K562 (cell line): ENCODE data around the gene IRAK3. TPM values are rescaled to one million over a fixed set of nuclear protein-coding genes. Genes with fewer than 3 reads are reported as not detected.
A peak's percentile ranks its signal among the peaks of the same experiment; 100 is the strongest.

ENCODE experiments used
- CAMTA2 ChIP-seq: fragments of 250-450 bp; sonication (Bioruptor Pico); conservative IDR thresholded peaks from 2 replicates; pipeline ENCODE4 v1.5.1; 2022
- FOXA3 ChIP-seq, 2 experiments: fragments of 450-650 bp in 1 of 2; sonication (generic) in 1 of 2; formaldehyde crosslinking; IDR thresholded peaks in 1 of 2; conservative IDR thresholded peaks in 1 of 2; 2 replicates each; pipeline versions ENCODE4 v1.4.0 to v1.8.0; 2020 to 2022; ENCODE audit warnings: mild to moderate bottlenecking in 2 of 2, missing genetic modification reagents in 1 of 2
- GTF2F1 ChIP-seq: IDR thresholded peaks from 2 replicates; pipeline ENCODE4 v1.6.1; 2011; ENCODE audit warnings: low read depth, low read length, improper control_type of control experiment
- HNRNPLL ChIP-seq: fragments of 200-400 bp; formaldehyde crosslinking; IDR thresholded peaks from 2 replicates; pipeline ENCODE4 v1.6.1; 2017; ENCODE audit warnings: low read length, low read depth, mild to moderate bottlenecking; ENCODE audit not compliant: poor library complexity, severe bottlenecking
- MIER1 ChIP-seq: fragments of 450-650 bp; IDR thresholded peaks from 2 replicates; pipeline ENCODE4 v1.6.1; 2016; ENCODE audit warnings: antibody characterized with exemption, mild to moderate bottlenecking, low read depth
- PHB ChIP-seq: fragments of 250-450 bp; sonication (Bioruptor Pico); IDR thresholded peaks from 2 replicates; pipeline ENCODE4 v1.5.0; 2021
- POLR2AphosphoS2 ChIP-seq: IDR thresholded peaks from 2 replicates; pipeline ENCODE4 v1.6.1; 2012; ENCODE audit warnings: low read length, improper control_type of control experiment
- TCFL5 ChIP-seq: fragments of 250-450 bp; sonication (Bioruptor Pico); conservative IDR thresholded peaks from 2 replicates; pipeline ENCODE4 v1.6.1; 2021; ENCODE audit warnings: mild to moderate bottlenecking, moderate library complexity, matching md5 sums
- TRIM28 ChIP-seq: fragments of 450-650 bp; IDR thresholded peaks from 2 replicates; pipeline ENCODE4 v1.6.1; 2017
- ZNF408 ChIP-seq: fragments of 250-450 bp; sonication (Bioruptor Pico); IDR thresholded peaks from 2 replicates; pipeline ENCODE4 v1.4.0; 2020; ENCODE audit warnings: low read depth, mild to moderate bottlenecking, moderate library complexity
- ZNF518B ChIP-seq: fragments of 250-450 bp; sonication (Bioruptor Pico); IDR thresholded peaks from 2 replicates; pipeline ENCODE4 v1.5.0; 2021; ENCODE audit warnings: mild to moderate bottlenecking, moderate library complexity
- ZNF57 ChIP-seq: fragments of 450-650 bp; formaldehyde crosslinking; IDR thresholded peaks from 2 replicates; pipeline ENCODE4 v1.4.0; 2020; ENCODE audit warnings: mild to moderate bottlenecking, moderate library complexity
- ZNF583 ChIP-seq: fragments of 250-450 bp; sonication (Bioruptor Pico); IDR thresholded peaks from 2 replicates; pipeline ENCODE4 v1.4.0; 2020
- ZZZ3 ChIP-seq: fragments of 450-650 bp; IDR thresholded peaks from 2 replicates; pipeline ENCODE4 v1.6.1; 2016; ENCODE audit warnings: antibody characterized with exemption, mild to moderate bottlenecking, moderate library complexity
- polyA plus RNA-seq, 8 experiments: library from polyadenylated mRNA; depleted of rRNA in 4 of 8; stranded (reverse) in 5 of 8; unstranded in 3 of 8; fragments of >200 nt; fragmentation: Nextera tagmentation in 2 of 8; fragmentation: Illumina TruSeq in 1 of 8; extraction: Ambion mirVana in 2 of 8; extraction: Trizol in 1 of 8; gene quantifications; 2 replicates each; pipeline versions ENCODE4 v1.2.1 to v1.2.3, GENCODE V29; 2011 to 2014; ENCODE audit warnings: inconsistent platforms in 1 of 8, missing spikeins in 1 of 8
- total RNA-seq, 7 experiments: library from RNA; depleted of rRNA in 6 of 7; stranded (reverse); fragments of >200 nt in 6 of 7; fragmentation: Illumina TruSeq in 2 of 7; extraction: Trizol in 2 of 7; gene quantifications; 2 replicates each; pipeline versions ENCODE4 v1.2.1 to v1.2.3, GENCODE V29; 2011 to 2021; ENCODE audit warnings: low replicate concordance in 1 of 7
- TF ChIP-seq, protein P1 (sequence below): fragments of 450-650 bp; formaldehyde crosslinking; IDR thresholded peaks from 2 replicates; pipeline ENCODE4 v1.4.0; 2020; ENCODE audit warnings: mild to moderate bottlenecking, mixed read lengths
- TF ChIP-seq, protein P2 (sequence below): fragments of 450-650 bp; conservative IDR thresholded peaks from 2 replicates; pipeline ENCODE4 v1.6.1; 2016; ENCODE audit warnings: missing genetic modification characterization, low read depth, mild to moderate bottlenecking, missing compliant biosample characterization, moderate library complexity
- TF ChIP-seq, protein P3 (sequence below): conservative IDR thresholded peaks from 2 replicates; pipeline ENCODE4 v1.6.1; 2011; ENCODE audit warnings: low read depth, mild to moderate bottlenecking, low read length; ENCODE audit not compliant: control insufficient read depth

Gene IRAK3
- total and polyA plus RNA-seq, 9 of the 15 experiments (the other 6 are each of a cell fraction or from before 2014, with no cell fraction given) = 0.06 to 0.09 (median 0.07) TPM; not detected in 6

- TF ChIP-seq, protein P1, sequence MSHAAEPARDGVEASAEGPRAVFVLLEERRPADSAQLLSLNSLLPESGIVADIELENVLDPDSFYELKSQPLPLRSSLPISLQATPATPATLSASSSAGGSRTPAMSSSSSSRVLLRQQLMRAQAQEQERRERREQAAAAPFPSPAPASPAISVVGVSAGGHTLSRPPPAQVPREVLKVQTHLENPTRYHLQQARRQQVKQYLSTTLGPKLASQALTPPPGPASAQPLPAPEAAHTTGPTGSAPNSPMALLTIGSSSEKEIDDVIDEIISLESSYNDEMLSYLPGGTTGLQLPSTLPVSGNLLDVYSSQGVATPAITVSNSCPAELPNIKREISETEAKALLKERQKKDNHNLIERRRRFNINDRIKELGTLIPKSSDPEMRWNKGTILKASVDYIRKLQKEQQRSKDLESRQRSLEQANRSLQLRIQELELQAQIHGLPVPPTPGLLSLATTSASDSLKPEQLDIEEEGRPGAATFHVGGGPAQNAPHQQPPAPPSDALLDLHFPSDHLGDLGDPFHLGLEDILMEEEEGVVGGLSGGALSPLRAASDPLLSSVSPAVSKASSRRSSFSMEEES (CRISPR knock-in tag) = no peak
- TF ChIP-seq MIER1 = no peak
- no peak for TF ChIP-seq ZNF57 (CRISPR knock-in tag)
- TF ChIP-seq TRIM28 = peak; percentile 55
- peak; percentile 14; the same call in 1 of the 2 replicates for TF ChIP-seq GTF2F1
- TF ChIP-seq CAMTA2 (CRISPR knock-in tag) = no peak
- no peak for TF ChIP-seq PHB (CRISPR knock-in tag)
- TF ChIP-seq, protein P2, sequence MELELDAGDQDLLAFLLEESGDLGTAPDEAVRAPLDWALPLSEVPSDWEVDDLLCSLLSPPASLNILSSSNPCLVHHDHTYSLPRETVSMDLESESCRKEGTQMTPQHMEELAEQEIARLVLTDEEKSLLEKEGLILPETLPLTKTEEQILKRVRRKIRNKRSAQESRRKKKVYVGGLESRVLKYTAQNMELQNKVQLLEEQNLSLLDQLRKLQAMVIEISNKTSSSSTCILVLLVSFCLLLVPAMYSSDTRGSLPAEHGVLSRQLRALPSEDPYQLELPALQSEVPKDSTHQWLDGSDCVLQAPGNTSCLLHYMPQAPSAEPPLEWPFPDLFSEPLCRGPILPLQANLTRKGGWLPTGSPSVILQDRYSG (tag) = no peak
- TF ChIP-seq FOXA3 (CRISPR knock-in tag; conservative IDR thresholded peaks at IDR 0.05 in 1 of 2, IDR thresholded peaks at IDR 0.05 in 1 of 2) = no peak; a peak in 1 of 4 replicates
- no peak for TF ChIP-seq ZZZ3
- no peak for TF ChIP-seq POLR2AphosphoS2
- TF ChIP-seq TCFL5 = no peak
- TF ChIP-seq, protein P3, sequence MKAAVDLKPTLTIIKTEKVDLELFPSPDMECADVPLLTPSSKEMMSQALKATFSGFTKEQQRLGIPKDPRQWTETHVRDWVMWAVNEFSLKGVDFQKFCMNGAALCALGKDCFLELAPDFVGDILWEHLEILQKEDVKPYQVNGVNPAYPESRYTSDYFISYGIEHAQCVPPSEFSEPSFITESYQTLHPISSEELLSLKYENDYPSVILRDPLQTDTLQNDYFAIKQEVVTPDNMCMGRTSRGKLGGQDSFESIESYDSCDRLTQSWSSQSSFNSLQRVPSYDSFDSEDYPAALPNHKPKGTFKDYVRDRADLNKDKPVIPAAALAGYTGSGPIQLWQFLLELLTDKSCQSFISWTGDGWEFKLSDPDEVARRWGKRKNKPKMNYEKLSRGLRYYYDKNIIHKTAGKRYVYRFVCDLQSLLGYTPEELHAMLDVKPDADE = peak; percentile 55; the same call in 1 of the 2 replicates
- no peak for TF ChIP-seq ZNF583 (CRISPR knock-in tag)
- no peak for TF ChIP-seq ZNF518B (CRISPR knock-in tag)
- no peak for TF ChIP-seq ZNF408 (CRISPR knock-in tag)
- TF ChIP-seq HNRNPLL = peak; percentile 68
Measured at GRCh38 chr12:66169221-66170170, 19.5 kb upstream of the IRAK3 start, which contains the start of gene TMBIM4 (continued).
